ENCODE measurements around the gene AGO1.

AGO1 gene

DNA sequence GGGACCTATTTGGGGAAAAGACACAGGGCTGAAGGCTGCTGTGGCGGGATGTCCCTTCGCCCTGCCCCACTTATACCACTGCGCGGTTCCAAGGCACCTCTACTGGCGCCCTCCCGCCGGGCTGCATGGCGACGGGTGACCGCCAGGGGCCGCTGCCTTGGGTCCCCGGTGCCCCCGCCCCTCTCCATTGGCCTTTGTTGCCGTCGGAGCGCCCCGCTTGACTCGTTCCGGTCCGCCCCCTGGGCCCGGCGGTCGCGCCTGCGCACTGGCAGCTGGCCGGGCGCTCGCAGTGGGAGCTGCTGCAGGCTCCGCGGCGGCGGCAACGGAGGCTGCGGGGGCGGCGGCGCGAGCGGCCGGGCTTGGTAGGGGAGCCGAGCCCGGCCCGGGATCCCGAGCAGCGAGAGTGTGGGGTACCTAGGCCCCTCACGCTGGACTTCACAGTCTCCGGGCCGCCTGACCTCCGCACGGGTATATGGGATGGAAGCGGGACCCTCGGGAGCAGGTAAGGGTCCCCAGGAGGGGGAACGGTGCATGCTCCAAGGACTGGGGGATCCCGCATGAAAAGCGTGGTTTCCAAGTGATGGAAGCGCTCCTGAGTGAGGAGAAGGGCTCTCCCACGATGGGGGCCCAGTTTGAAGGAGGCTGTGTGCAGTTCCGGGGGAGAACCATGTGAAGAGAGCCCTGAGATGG is at the start of gene AGO1:
TSS of gene AGO1 (plus strand) at position 265 of the 690 bp plus-strand sequence. CDS start at position 478, 213 bp downstream.
- DNase-seq (ENCODE audit: low read depth, low spot score): peak; percentile 30

GRCh38 chr1:35833395-35833794 is 49.6 kb upstream of the AGO1 start:
- DNase-seq (ENCODE audit: low read depth, low spot score): no peak

GRCh38 chr1:35834218-35834617 is 48.8 kb upstream of the AGO1 start:
- DNase-seq (ENCODE audit: low read depth, low spot score): no peak

GRCh38 chr1:35835398-35835797 is 47.6 kb upstream of the AGO1 start:
- no peak for DNase-seq (ENCODE audit: low read depth, low spot score)

DNA sequence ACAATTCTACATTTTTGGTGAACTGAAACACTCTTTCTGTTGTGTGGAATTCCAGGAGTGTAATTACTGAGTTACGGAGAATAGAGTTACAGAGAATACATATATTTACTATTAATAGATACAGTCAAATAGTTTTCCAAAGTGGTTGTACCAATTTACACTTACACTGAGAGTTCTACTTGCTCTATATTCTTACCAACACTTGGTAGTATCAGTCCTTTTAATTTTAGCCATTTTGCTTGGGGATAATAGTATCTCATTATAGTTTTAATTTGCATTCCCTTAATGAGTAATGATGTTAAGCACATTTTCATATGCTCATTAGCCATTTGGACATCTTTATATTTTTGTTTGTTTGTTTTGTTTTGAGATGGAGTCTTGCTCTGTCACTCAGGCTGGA is 46.3 kb upstream of the AGO1 start:
- no peak for DNase-seq (ENCODE audit: low read depth, low spot score)

DNA sequence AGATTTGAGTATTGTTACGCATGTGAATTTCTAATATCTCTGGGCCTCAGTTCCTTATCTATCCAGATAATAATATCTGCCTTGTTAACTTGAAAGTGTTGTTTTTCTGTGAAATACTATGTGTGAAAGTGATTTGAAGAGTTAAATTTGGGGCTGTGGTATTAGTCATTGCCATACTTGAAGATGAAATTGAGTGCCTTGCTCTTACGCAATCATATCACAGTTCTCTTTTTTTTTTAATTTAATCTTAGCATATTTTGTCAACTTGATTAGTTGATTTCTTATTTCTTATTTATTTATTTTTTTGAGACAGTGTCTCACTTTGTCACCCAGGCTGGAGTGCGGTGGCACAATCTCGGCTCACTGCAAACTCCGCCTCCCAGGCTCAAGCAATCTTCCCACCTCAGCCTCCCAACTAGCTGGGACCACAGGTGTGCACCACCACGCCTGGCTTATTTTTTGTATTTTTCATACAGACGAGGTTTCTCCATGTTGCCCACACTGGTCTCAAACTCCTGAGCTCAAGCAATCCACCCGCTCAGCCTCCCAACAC is 44.2 kb upstream of the AGO1 start:
- DNase-seq (ENCODE audit: low read depth, low spot score): no peak

- DNase-seq (ENCODE audit: low read depth, low spot score): no peak
Measured at GRCh38 chr1:35844826-35845225, 38.2 kb upstream of the AGO1 start.

DNA sequence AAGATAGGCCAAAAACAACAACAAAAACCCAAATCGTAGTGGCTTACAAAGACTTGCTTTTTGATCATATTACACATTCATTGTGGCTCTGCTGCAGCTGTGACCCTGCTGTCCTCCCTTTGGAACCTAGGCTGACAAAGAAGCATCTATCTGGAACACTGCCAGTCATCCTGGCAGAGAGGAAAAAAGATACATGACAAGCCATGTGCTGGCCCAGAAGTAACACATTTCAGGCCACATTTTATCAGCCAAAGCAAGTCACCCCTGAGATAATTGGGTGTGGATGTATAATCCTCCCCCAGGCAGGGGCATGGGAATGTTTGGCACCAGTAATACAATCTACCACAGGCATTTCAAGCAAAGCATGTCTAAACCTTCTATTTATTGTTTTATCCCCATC is 37.2 kb upstream of the AGO1 start:
- DNase-seq (ENCODE audit: low read depth, low spot score): no peak

- DNase-seq (ENCODE audit: low read depth, low spot score): no peak
Measured at GRCh38 chr1:35847935-35848565, 35.0 kb upstream of the AGO1 start.

- peak; percentile 20 for DNase-seq (ENCODE audit: low read depth, low spot score)
Measured at GRCh38 chr1:35850051-35850450, 33.0 kb upstream of the AGO1 start.

DNA sequence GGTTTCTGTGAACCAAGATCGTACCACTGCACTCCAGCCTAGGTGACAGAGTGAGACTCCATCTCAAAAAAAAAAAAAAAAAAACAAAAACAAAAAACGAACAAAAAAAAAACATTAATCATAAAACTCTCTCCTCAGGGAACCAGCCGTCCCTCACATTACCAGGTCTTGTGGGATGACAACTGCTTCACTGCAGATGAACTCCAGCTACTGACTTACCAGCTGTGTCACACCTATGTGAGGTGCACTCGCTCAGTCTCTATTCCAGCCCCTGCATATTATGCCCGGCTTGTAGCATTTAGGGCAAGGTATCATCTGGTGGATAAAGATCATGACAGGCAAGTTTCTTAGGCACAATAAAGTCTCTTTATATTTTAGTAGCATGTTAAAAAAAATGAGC is 32.3 kb upstream of the AGO1 start:
- no peak for DNase-seq (ENCODE audit: low read depth, low spot score)

DNA sequence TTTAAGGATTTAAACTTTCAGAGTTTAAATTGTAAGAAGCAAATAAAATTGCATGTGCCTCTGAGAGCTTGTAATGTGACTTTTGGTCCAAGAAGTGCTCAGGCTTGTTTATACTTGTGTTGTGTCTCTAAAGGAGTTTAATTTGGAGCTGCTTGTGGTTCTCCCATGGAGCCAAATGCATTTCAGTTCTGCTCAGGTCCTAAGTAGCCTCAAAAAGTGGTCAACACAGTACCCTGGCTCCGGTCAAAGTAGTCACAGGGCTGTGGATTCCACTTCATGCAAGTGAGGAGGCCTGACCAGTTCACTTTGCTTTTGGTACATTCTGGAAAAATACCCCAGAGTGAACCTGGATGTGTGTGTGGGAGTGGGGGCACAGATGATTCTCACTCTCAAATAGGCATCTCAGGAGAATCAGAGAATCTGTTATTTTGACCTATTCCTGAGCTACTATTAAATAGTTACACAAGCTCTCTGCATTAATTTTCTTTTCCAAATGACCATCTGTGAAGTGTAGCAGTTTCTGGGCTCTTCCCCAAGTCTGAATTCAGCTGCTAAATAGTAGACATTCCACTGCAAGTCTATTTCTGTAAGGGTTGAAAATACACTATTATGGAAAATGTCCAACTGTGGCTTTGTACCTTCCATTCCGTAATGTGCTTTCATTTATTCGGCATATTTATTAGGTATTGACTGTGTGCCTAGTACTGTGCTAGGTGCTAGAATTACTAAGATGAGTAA is 31.7 kb upstream of the AGO1 start:
- no peak for DNase-seq (ENCODE audit: low read depth, low spot score)

- DNase-seq (ENCODE audit: low read depth, low spot score): no peak
Measured at GRCh38 chr1:35852241-35852640, 30.8 kb upstream of the AGO1 start.

- DNase-seq (ENCODE audit: low read depth, low spot score): no peak
Measured at GRCh38 chr1:35854989-35855700, 27.9 kb upstream of the AGO1 start.

GRCh38 chr1:35856964-35857363 is 26.0 kb upstream of the AGO1 start:
- DNase-seq (ENCODE audit: low read depth, low spot score): no peak

DNA sequence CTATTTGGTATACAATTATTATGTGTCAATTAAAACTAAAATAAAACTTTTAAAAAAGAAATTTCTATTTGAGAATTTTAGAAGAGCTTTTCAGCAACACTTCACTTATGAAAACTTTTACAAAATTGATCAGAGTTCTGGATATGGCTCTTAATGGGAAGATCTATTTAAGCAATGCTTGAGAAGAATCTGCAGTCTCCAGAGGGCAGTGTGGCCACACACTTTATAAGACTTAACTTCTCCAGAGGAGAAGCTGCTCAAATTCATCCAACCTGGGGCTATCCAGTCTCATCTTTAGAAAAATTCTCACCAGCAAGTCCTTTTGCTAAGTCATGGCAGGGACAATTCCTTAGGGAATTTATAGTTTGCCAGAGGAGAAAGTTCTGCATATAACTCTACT is 25.2 kb upstream of the AGO1 start:
- no peak for DNase-seq (ENCODE audit: low read depth, low spot score)

GRCh38 chr1:35860696-35861095 is 22.3 kb upstream of the AGO1 start:
- no peak for DNase-seq (ENCODE audit: low read depth, low spot score)

GRCh38 chr1:35863136-35863535 is 19.9 kb upstream of the AGO1 start:
- no peak for DNase-seq (ENCODE audit: low read depth, low spot score)

GRCh38 chr1:35863881-35864625 is 19.0 kb upstream of the AGO1 start:
- no peak for DNase-seq (ENCODE audit: low read depth, low spot score)

- DNase-seq (ENCODE audit: low read depth, low spot score): no peak
Measured at GRCh38 chr1:35864813-35865212, 18.2 kb upstream of the AGO1 start.

DNA sequence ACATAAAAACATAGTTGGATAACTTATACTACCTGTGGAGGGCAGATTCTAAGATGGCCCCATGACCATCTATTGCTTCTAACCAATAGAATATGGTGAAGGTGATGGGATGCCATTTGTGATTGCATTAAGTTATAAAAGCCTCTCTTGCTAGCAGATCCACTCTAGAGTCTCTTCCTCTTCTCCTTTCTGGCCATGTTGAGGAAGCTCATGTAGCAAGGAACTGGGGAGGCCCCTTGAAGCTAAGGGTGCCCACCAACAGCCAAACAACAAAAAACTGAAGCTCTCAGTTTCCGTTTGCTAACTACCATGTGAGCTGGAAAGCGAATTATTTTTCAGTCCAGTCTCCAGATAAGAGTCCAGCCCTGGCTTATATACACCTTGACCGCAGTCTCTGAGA is 16.0 kb upstream of the AGO1 start:
- no peak for DNase-seq (ENCODE audit: low read depth, low spot score)
